Panc1 (cell line): Measurements from ENCODE around the gene ABCB7. TPM values are rescaled to one million over a fixed set of nuclear protein-coding genes. Genes with fewer than 3 reads are reported as not detected.
"Not testable (repeated sequence)": the region's sequence is repeated elsewhere in the genome, so short reads cannot be mapped to it uniquely, and the experiment has no call there.

ENCODE experiments used
- ATAC-seq: fragments of 200-7000 bp; cut with Tn5 transposase; 2 replicates; pipeline ENCODE4 v1.9.1; 2020; ENCODE audit warnings: mild to moderate bottlenecking, moderate library complexity
- BruUV-seq: library from RNA; stranded (reverse); fragments of 400-500 nt; replicated peaks from 2 replicates; lab custom pipeline; 2021; lab: Mats Ljungman, UMichigan
- CTCF ChIA-PET: fragments of 300-600 bp; sonication (Branson Sonifier 250); formaldehyde crosslinking; loops from one replicate; lab custom pipeline; 2022; ENCODE audit warnings: antibody characterized with exemption; lab: Charles Lee
- POLR2A ChIA-PET: fragments of 300-600 bp; sonication (Branson Sonifier 250); formaldehyde crosslinking; loops from one replicate; lab custom pipeline; 2022; ENCODE audit warnings: antibody characterized with exemption; lab: Charles Lee
- DNase-seq: peaks from one replicate; pipeline ENCODE4 v3.0.0-alpha.2; 2010; ENCODE audit warnings: low read depth, low spot score
- H3K27ac ChIP-seq: 2 replicates; pipeline ENCODE4 v1.5.1; 2011; ENCODE audit warnings: mild to moderate bottlenecking, low read length, inconsistent platforms
- H3K27me3 ChIP-seq: fragments of 200-500 bp; sonication (Bioruptor generic); 2 replicates; pipeline ENCODE4 v1.6.0; 2014; ENCODE audit warnings: low read length, inconsistent platforms; ENCODE audit not compliant: control insufficient read depth, insufficient read depth
- H3K36me3 ChIP-seq: fragments of 200-500 bp; sonication (Bioruptor generic); 2 replicates; pipeline ENCODE4 v1.5.1; 2014; ENCODE audit warnings: inconsistent platforms, mild to moderate bottlenecking, low read length, moderate library complexity; ENCODE audit not compliant: control insufficient read depth, insufficient read depth
- H3K4me1 ChIP-seq: 2 replicates; pipeline ENCODE4 v1.5.1; 2011; ENCODE audit warnings: inconsistent platforms, mild to moderate bottlenecking, low read length, moderate library complexity; ENCODE audit not compliant: control insufficient read depth, insufficient read depth
- H3K4me3 ChIP-seq, 2 experiments: 2 replicates each; pipeline ENCODE4 v1.5.1; 2011 to 2012; ENCODE audit warnings: low read depth in 2 of 2, low read length in 2 of 2, mild to moderate bottlenecking in 2 of 2, inconsistent platforms in 1 of 2, moderate library complexity in 1 of 2
- H3K9me3 ChIP-seq: fragments of 200-500 bp; sonication (Bioruptor generic); 2 replicates; pipeline ENCODE4 v1.5.1; 2014; ENCODE audit warnings: low read depth, mild to moderate bottlenecking, inconsistent platforms, low read length, moderate library complexity; ENCODE audit not compliant: control insufficient read depth, insufficient read depth
- POLR2AphosphoS5 ChIP-seq: IDR thresholded peaks from 2 replicates; pipeline ENCODE4 v1.6.1; 2012; ENCODE audit warnings: mild to moderate bottlenecking, low read depth, low read length, moderate library complexity
- SIN3A ChIP-seq: IDR thresholded peaks from 2 replicates; pipeline ENCODE4 v1.6.1; 2012; ENCODE audit warnings: low read depth, mild to moderate bottlenecking, low read length, moderate library complexity, borderline replicate concordance; ENCODE audit not compliant: insufficient read depth
- TCF7L2 ChIP-seq: IDR thresholded peaks from 2 replicates; pipeline ENCODE4 v1.6.1; 2011; ENCODE audit warnings: mild to moderate bottlenecking, low read depth, low read length, inconsistent platforms
- in situ Hi-C: cut with HindIII; loops from 2 replicates; pipeline ENCODE4 v1.10.0; 2016; ENCODE audit warnings: low sequenced_read_pairs, low pct_unique_long_range_greater_than_20kb
- intact Hi-C: fragments of 100-400 bp; cut with micrococcal nuclease; formaldehyde crosslinking; loops from one replicate; pipeline ENCODE4 v1.10.0; 2022; ENCODE audit not compliant: unreplicated experiment
- total RNA-seq: library from RNA; stranded (reverse); gene quantifications from one replicate; pipeline ENCODE4 v1.2.1, GENCODE V29; 2021; ENCODE audit not compliant: unreplicated experiment
- TF ChIP-seq, protein P1 (sequence below), 2 experiments: IDR thresholded peaks; 2 replicates each; pipeline ENCODE4 v1.6.1; 2011 to 2012; ENCODE audit warnings: low read depth in 2 of 2, control low read depth in 1 of 2, low read length in 1 of 2, mild to moderate bottlenecking in 1 of 2, moderate library complexity in 1 of 2; ENCODE audit not compliant: insufficient read depth in 1 of 2
- TF ChIP-seq, protein P2 (sequence below): fragments of 450-650 bp; IDR thresholded peaks from 2 replicates; pipeline ENCODE4 v1.5.1; 2017; ENCODE audit warnings: mild to moderate bottlenecking

The ABCB7 gene
- total RNA-seq, 1 experiment from 2014 or later = 30.7 TPM

DNA sequence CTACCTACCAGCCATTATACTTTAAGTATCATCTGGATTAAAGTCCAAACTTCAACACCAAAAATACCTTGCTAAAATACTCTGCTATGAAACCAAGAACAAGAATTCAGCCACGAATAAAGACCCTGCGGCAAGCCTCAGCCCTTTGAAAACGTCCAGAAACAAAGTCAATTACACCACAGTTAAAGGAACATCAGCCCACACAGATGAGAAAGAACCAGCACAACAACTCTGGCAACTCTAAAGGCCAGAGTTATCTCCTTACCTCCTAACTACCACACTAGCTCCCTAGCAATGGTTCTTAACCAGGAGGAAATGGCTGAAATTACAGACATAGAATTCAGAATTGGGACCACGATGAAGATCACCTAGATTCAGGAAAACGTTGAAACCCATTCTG lies 23.4 kb downstream of the ABCB7 start:
- H3K4me3 ChIP-seq = no peak overlapping the region
- no peak overlapping the region for H3K27ac ChIP-seq
- ATAC-seq (no peak), DNase-seq (no peak)
- in situ Hi-C loops = no loop called here
- H3K36me3 ChIP-seq = no peaks in the 10 kb centered on the region
- intact Hi-C loops = no loop called here
- ChIA-PET CTCF (no interaction called here), POLR2A (no interaction called here)
- TF ChIP-seq, protein P1, sequence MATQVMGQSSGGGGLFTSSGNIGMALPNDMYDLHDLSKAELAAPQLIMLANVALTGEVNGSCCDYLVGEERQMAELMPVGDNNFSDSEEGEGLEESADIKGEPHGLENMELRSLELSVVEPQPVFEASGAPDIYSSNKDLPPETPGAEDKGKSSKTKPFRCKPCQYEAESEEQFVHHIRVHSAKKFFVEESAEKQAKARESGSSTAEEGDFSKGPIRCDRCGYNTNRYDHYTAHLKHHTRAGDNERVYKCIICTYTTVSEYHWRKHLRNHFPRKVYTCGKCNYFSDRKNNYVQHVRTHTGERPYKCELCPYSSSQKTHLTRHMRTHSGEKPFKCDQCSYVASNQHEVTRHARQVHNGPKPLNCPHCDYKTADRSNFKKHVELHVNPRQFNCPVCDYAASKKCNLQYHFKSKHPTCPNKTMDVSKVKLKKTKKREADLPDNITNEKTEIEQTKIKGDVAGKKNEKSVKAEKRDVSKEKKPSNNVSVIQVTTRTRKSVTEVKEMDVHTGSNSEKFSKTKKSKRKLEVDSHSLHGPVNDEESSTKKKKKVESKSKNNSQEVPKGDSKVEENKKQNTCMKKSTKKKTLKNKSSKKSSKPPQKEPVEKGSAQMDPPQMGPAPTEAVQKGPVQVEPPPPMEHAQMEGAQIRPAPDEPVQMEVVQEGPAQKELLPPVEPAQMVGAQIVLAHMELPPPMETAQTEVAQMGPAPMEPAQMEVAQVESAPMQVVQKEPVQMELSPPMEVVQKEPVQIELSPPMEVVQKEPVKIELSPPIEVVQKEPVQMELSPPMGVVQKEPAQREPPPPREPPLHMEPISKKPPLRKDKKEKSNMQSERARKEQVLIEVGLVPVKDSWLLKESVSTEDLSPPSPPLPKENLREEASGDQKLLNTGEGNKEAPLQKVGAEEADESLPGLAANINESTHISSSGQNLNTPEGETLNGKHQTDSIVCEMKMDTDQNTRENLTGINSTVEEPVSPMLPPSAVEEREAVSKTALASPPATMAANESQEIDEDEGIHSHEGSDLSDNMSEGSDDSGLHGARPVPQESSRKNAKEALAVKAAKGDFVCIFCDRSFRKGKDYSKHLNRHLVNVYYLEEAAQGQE (IDR thresholded peaks at IDR 0.05; ENCODE audit: insufficient read depth in 1 of 2, low read depth in 2 of 2, low read length in 1 of 2) = no peak
- no peak for TF ChIP-seq SIN3A
- no peak for TF ChIP-seq TCF7L2
- TF ChIP-seq, protein P2, sequence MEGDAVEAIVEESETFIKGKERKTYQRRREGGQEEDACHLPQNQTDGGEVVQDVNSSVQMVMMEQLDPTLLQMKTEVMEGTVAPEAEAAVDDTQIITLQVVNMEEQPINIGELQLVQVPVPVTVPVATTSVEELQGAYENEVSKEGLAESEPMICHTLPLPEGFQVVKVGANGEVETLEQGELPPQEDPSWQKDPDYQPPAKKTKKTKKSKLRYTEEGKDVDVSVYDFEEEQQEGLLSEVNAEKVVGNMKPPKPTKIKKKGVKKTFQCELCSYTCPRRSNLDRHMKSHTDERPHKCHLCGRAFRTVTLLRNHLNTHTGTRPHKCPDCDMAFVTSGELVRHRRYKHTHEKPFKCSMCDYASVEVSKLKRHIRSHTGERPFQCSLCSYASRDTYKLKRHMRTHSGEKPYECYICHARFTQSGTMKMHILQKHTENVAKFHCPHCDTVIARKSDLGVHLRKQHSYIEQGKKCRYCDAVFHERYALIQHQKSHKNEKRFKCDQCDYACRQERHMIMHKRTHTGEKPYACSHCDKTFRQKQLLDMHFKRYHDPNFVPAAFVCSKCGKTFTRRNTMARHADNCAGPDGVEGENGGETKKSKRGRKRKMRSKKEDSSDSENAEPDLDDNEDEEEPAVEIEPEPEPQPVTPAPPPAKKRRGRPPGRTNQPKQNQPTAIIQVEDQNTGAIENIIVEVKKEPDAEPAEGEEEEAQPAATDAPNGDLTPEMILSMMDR = no peak
- no peak for TF ChIP-seq POLR2AphosphoS5
- BruUV-seq = no TSS peak
- H3K9me3 ChIP-seq = peaks cover 3% of the 10 kb centered on the region; the same call in 1 of the 2 replicates
- no peaks in the 10 kb centered on the region for H3K4me1 ChIP-seq
- no peaks in the 10 kb centered on the region for H3K27me3 ChIP-seq

DNA sequence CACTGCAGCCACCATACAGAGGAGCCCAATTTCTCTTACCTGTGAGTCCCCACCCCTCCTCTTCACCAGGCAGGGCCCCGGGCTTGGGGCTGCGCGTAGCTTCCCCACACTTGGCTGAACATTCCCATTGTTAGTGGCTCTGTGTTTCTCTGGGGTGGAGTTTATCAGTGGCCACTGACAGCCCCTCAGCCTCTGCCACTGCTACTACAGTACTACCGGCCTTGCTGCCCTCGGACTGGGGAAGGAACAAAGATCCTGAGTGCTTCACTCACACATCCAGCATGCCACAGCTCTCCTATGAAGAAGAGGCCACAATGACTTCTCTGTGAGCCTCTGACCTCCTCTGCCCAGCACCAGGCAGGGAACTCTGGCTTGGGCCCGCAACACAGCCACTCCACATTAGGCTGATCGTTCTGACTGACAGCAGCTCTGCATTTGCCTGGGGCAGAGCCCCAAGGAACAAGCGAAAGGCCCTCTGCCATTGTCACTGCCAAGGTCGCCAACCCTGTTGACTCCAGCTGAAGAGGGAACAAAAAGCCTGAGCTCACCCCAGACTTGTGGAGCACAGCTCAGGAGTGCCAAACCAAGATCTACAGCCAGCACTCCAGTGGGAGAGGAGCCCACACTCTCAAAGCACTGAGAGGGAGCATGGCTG lies 24.0 kb downstream of the ABCB7 start:
- Histone ChIP-seq H3K27ac (no peak overlapping the region), H3K4me3 (no peak overlapping the region), H3K27me3 (no peaks in the 10 kb centered on the region), H3K4me1 (no peaks in the 10 kb centered on the region), H3K9me3 (peaks cover 3% of the 10 kb centered on the region; the same call in 1 of the 2 replicates), H3K36me3 (no peaks in the 10 kb centered on the region)
- in situ Hi-C loops (no loop called here), intact Hi-C loops (no loop called here)
- CTCF ChIA-PET = no interaction called here
- TF ChIP-seq SIN3A (no peak), TCF7L2 (no peak), POLR2AphosphoS5 (no peak)
- TF ChIP-seq, protein P2 = no peak
- TF ChIP-seq, protein P1 (IDR thresholded peaks at IDR 0.05; ENCODE audit: insufficient read depth in 1 of 2, low read depth in 2 of 2, low read length in 1 of 2) = no peak
- BruUV-seq = no TSS peak
- DNase-seq (no peak), ATAC-seq (no peak)
- POLR2A ChIA-PET = no interaction called here

DNA sequence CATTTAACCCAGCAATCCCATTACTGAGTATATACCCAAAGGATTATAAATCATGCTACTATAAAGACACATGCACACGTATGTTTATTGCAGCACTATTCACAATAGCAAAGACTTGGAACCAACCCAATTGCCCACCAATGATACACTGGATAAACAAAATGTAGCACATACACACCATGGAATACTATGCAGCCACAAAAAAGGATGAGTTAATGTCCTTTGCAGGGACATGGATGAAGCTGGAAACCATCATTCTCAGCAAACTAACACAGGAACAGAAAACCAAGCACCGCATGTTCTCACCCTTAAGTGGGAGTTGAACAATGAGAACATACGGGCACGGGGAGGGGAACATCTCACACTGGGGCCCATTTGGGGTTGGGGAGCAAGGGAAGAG lies 27.0 kb downstream of the ABCB7 start:
- intact Hi-C loops, H3K4me3 ChIP-seq, ATAC-seq, CTCF ChIA-PET, BruUV-seq, H3K9me3 ChIP-seq, in situ Hi-C loops, H3K36me3 ChIP-seq, DNase-seq, H3K27me3 ChIP-seq, POLR2A ChIA-PET, H3K27ac ChIP-seq, H3K4me1 ChIP-seq: not testable (repeated sequence)
